Smooth muscle cell (in vitro differentiated cells): Measurements from ENCODE around the gene OR10G7. TPM values are rescaled to one million over a fixed set of nuclear protein-coding genes. Genes with fewer than 3 reads are reported as not detected.
"Not testable (repeated sequence)": the region's sequence is repeated elsewhere in the genome, so short reads cannot be mapped to it uniquely, and the experiment has no call there.

Experiments used
- DNase-seq: peaks from one replicate; lab custom pipeline; 2025; ENCODE audit not compliant: unreplicated experiment; lab: John Stamatoyannopoulos, UW
- H2AFZ ChIP-seq: fragments of 200-600 bp; sonication (generic); 2 replicates; pipeline ENCODE4 v1.6.0; 2016; ENCODE audit warnings: antibody characterized with exemption, low read depth, mild to moderate bottlenecking
- H3F3A ChIP-seq: fragments of 200-600 bp; sonication (generic); 2 replicates; pipeline ENCODE4 v1.6.0; 2017; ENCODE audit warnings: antibody characterized with exemption, low read depth
- H3K27ac ChIP-seq: fragments of 200-600 bp; sonication (generic); 2 replicates; pipeline ENCODE4 v1.5.1; 2016; ENCODE audit warnings: low read depth, mild to moderate bottlenecking
- H3K27me3 ChIP-seq: fragments of 200-600 bp; sonication (generic); 2 replicates; pipeline ENCODE4 v1.6.1; 2016; ENCODE audit warnings: low read depth, mild to moderate bottlenecking
- H3K36me3 ChIP-seq: fragments of 200-600 bp; sonication (generic); 2 replicates; pipeline ENCODE4 v1.5.1; 2016; ENCODE audit warnings: low read depth
- H3K4me1 ChIP-seq: fragments of 200-600 bp; sonication (generic); 2 replicates; pipeline ENCODE4 v1.5.1; 2016; ENCODE audit warnings: low read depth
- H3K4me2 ChIP-seq: fragments of 200-600 bp; sonication (generic); 2 replicates; pipeline ENCODE4 v1.6.0; 2016; ENCODE audit warnings: mild to moderate bottlenecking
- H3K4me3 ChIP-seq: fragments of 200-600 bp; sonication (generic); 2 replicates; pipeline ENCODE4 v1.5.1; 2016; ENCODE audit warnings: mild to moderate bottlenecking
- H3K79me2 ChIP-seq: fragments of 200-600 bp; sonication (generic); 2 replicates; pipeline ENCODE4 v1.6.0; 2016; ENCODE audit warnings: low read depth, mild to moderate bottlenecking
- H3K9ac ChIP-seq: fragments of 200-600 bp; sonication (generic); 2 replicates; pipeline ENCODE4 v1.6.0; 2016; ENCODE audit warnings: low read depth
- H3K9me3 ChIP-seq: fragments of 200-600 bp; sonication (generic); replicated peaks from 2 replicates; pipeline ENCODE4 v1.5.1; 2016; ENCODE audit warnings: low read depth
- H4K20me1 ChIP-seq: fragments of 200-600 bp; sonication (generic); 2 replicates; pipeline ENCODE4 v1.6.0; 2016; ENCODE audit warnings: low read depth
- WGBS: methylation state at CpG from one replicate; pipeline ENCODE4 v1.1.7; 2016; ENCODE audit warnings: low lambda C conversion rate; 5-methylcytosine and 5-hydroxymethylcytosine counted together
- polyA plus RNA-seq: library from polyadenylated mRNA; unstranded; fragments of >200 nt; fragmentation: Nextera tagmentation; extraction: Ambion mirVana; gene quantifications from 2 replicates; pipeline ENCODE4 v1.2.1, GENCODE V29; 2016
- total RNA-seq: library from RNA; depleted of rRNA; stranded (reverse); fragments of >200 nt; gene quantifications from 2 replicates; pipeline ENCODE4 v1.2.3, GENCODE V29; 2014
- TF ChIP-seq, protein P1 (sequence below): fragments of 200-600 bp; sonication (generic); IDR thresholded peaks from 2 replicates; pipeline ENCODE4 v1.5.1; 2017; ENCODE audit warnings: borderline replicate concordance, mild to moderate bottlenecking, antibody characterized with exemption; ENCODE audit not compliant: insufficient read depth, poor library complexity, severe bottlenecking

OR10G7 gene
- total and polyA plus RNA-seq, 2 experiments from 2014 or later: not detected

GRCh38 chr11:124043420-124043819 is 2.3 kb upstream of the OR10G7 start:
- H3K36me3 ChIP-seq: no peaks in the 10 kb centered on the region
- no peak overlapping the region for H3K4me3 ChIP-seq
- TF ChIP-seq, protein P1, sequence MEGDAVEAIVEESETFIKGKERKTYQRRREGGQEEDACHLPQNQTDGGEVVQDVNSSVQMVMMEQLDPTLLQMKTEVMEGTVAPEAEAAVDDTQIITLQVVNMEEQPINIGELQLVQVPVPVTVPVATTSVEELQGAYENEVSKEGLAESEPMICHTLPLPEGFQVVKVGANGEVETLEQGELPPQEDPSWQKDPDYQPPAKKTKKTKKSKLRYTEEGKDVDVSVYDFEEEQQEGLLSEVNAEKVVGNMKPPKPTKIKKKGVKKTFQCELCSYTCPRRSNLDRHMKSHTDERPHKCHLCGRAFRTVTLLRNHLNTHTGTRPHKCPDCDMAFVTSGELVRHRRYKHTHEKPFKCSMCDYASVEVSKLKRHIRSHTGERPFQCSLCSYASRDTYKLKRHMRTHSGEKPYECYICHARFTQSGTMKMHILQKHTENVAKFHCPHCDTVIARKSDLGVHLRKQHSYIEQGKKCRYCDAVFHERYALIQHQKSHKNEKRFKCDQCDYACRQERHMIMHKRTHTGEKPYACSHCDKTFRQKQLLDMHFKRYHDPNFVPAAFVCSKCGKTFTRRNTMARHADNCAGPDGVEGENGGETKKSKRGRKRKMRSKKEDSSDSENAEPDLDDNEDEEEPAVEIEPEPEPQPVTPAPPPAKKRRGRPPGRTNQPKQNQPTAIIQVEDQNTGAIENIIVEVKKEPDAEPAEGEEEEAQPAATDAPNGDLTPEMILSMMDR: no peak
- no peaks in the 10 kb centered on the region for H4K20me1 ChIP-seq
- no peak for DNase-seq
- H3K27ac ChIP-seq: no peak overlapping the region
- no peak overlapping the region for H3K9ac ChIP-seq
- no peaks in the 10 kb centered on the region for H3K9me3 ChIP-seq
- H3F3A ChIP-seq: no peaks in the 10 kb centered on the region
- no peaks in the 10 kb centered on the region for H3K27me3 ChIP-seq
- H3K4me2 ChIP-seq: no peak overlapping the region
- H3K4me1 ChIP-seq: no peaks in the 10 kb centered on the region
- no peaks in the 10 kb centered on the region for H3K79me2 ChIP-seq
- 86% methylated on average over 4 of the region's 4 CpGs for WGBS
- no peak overlapping the region for H2AFZ ChIP-seq

- Histone ChIP-seq H3K4me2 (no peak overlapping the region), H4K20me1 (no peaks in the 10 kb centered on the region), H3K9me3 (no peaks in the 10 kb centered on the region), H3F3A (no peaks in the 10 kb centered on the region), H2AFZ (no peak overlapping the region), H3K27me3 (no peaks in the 10 kb centered on the region), H3K36me3 (no peaks in the 10 kb centered on the region), H3K27ac (no peak overlapping the region), H3K79me2 (no peaks in the 10 kb centered on the region), H3K4me3 (no peak overlapping the region), H3K9ac (no peak overlapping the region), H3K4me1 (no peaks in the 10 kb centered on the region)
- 90% methylated on average over 9 of the region's 9 CpGs for WGBS
- TF ChIP-seq, protein P1: no peak
- no peak for DNase-seq
These were observed 1.6 kb downstream of the OR10G7 start for GRCh38 chr11:124039557-124039956.

DNA sequence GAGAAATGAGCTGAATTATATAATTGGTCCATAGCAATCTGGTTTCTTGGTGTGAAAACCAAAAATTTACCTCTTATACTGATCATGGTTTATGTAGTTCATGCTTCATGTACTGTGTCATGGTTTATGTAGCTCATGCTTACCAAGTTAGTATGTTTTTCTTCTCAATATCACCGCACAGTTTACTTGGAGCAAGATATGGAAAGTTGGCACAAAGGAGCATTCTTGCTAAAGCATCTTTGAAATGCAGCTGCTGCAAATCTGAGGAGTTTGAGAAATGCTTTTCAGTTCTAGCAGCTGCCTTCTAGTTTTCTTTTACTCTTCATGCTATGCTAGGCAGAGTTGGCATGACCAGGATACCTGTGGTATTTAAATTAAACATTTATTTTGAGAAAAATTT is 4.5 kb downstream of the OR10G7 start:
- H3K36me3 ChIP-seq: no peaks in the 10 kb centered on the region
- no peak overlapping the region for H3K9ac ChIP-seq
- TF ChIP-seq, protein P1: no peak
- no peaks in the 10 kb centered on the region for H4K20me1 ChIP-seq
- H3K4me3 ChIP-seq: no peak overlapping the region
- no peak overlapping the region for H3K27ac ChIP-seq
- H2AFZ ChIP-seq: no peak overlapping the region
- no peak overlapping the region for H3K4me2 ChIP-seq
- no peak for DNase-seq
- no peaks in the 10 kb centered on the region for H3K4me1 ChIP-seq
- H3F3A ChIP-seq: no peaks in the 10 kb centered on the region
- no peaks in the 10 kb centered on the region for H3K27me3 ChIP-seq
- 90% methylated on average over 1 of the region's 1 CpG for WGBS
- H3K9me3 ChIP-seq: no peaks in the 10 kb centered on the region
- no peaks in the 10 kb centered on the region for H3K79me2 ChIP-seq

GRCh38 chr11:124026498-124026897 is 14.6 kb downstream of the OR10G7 start, which contains the start of gene OR10G8:
Gene OR10G8, plus strand, starts transcription at chr11:124026798. Its CDS starts 2,825 bp downstream, at chr11:124029623.
- DNase-seq: no peak
- no peaks in the 10 kb centered on the region for H4K20me1 ChIP-seq
- H3K79me2 ChIP-seq: no peaks in the 10 kb centered on the region
- H3K36me3 ChIP-seq: no peaks in the 10 kb centered on the region
- no peaks in the 10 kb centered on the region for H3F3A ChIP-seq
- no peak within 1 kb of the TSS for H3K9ac ChIP-seq
- no peaks in the 10 kb centered on the region for H3K4me1 ChIP-seq
- no peak within 1 kb of the TSS for H3K4me3 ChIP-seq
- no peaks in the 10 kb centered on the region for H3K9me3 ChIP-seq
- TF ChIP-seq, protein P1: no peak
- WGBS: 80% methylated on average over 2 of the region's 2 CpGs
- no peak within 1 kb of the TSS for H2AFZ ChIP-seq
- no peak within 1 kb of the TSS for H3K27ac ChIP-seq
- H3K27me3 ChIP-seq: no peaks in the 10 kb centered on the region
- H3K4me2 ChIP-seq: no peak within 1 kb of the TSS

DNA sequence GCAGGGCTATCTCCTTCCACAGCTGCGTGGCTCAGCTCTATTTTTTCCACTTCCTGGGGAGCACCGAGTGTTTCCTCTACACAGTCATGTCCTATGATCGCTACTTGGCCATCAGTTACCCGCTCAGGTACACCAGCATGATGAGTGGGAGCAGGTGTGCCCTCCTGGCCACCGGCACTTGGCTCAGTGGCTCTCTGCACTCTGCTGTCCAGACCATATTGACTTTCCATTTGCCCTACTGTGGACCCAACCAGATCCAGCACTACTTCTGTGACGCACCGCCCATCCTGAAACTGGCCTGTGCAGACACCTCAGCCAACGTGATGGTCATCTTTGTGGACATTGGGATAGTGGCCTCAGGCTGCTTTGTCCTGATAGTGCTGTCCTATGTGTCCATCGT is 25.3 kb downstream of the OR10G7 start:
- WGBS: 88% methylated on average over 5 of the region's 9 CpGs
- not testable (repeated sequence) for H3K79me2 ChIP-seq, H3K4me1 ChIP-seq, H4K20me1 ChIP-seq, H3K27me3 ChIP-seq, H3K4me2 ChIP-seq, H3K9me3 ChIP-seq, H3K9ac ChIP-seq, H2AFZ ChIP-seq, H3K4me3 ChIP-seq, DNase-seq, H3K27ac ChIP-seq, H3K36me3 ChIP-seq, H3F3A ChIP-seq
